Measurements from ENCODE around the gene DENND1A. TPM values are rescaled to one million over a fixed set of nuclear protein-coding genes. Genes with fewer than 3 reads are reported as not detected.

Gene DENND1A
- polyA plus RNA-seq, 1 experiment: 16.2 TPM

DNA sequence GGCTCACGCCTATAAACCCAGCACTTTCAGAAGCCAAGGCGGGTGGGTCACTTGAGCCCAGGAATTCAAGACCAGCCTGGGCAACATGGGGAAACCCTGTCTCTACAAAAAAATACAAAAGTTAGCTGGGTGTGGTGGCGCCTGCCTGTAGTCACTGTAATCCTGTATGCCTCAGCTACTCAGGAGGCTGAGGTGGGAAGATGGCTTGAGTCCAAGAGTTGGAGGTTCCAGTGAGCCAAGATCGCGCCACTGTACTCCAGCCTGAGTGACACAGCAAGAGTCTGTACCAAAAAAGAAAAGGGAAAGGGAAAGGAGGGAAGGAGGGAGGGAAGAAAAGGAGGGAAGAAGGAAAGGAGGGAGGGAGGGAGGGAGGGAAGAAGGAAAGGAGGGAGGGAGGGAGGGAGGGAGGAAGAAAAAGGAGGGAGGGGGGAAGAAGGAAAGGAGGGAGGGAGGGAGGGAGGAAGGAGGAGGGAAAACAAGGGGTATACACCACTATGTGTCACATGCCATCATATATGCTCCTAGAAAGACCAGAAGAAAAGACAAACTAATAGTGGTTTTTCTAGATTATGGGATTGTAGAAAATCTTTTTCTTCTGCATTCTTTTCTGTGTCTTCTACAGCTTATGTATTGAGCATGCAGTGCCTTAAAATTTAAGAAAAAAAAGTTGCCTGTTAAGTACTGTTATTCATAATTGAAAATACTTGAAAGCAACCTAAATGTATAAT, 240.1 kb downstream of the DENND1A start:
- ChIA-PET CTCF (no interaction called here), POLR2A (no interaction called here)
- no peak overlapping the region for H3K27ac ChIP-seq (ENCODE audit: low read depth, low read length)
- H3K9me3 ChIP-seq (ENCODE audit: control insufficient read depth, insufficient read depth, low read length): no peaks in the 10 kb centered on the region
- no peak for DNase-seq (ENCODE audit: low read depth, low spot score)
- TF ChIP-seq, protein P1, sequence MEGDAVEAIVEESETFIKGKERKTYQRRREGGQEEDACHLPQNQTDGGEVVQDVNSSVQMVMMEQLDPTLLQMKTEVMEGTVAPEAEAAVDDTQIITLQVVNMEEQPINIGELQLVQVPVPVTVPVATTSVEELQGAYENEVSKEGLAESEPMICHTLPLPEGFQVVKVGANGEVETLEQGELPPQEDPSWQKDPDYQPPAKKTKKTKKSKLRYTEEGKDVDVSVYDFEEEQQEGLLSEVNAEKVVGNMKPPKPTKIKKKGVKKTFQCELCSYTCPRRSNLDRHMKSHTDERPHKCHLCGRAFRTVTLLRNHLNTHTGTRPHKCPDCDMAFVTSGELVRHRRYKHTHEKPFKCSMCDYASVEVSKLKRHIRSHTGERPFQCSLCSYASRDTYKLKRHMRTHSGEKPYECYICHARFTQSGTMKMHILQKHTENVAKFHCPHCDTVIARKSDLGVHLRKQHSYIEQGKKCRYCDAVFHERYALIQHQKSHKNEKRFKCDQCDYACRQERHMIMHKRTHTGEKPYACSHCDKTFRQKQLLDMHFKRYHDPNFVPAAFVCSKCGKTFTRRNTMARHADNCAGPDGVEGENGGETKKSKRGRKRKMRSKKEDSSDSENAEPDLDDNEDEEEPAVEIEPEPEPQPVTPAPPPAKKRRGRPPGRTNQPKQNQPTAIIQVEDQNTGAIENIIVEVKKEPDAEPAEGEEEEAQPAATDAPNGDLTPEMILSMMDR (IDR thresholded peaks at IDR 0.05; ENCODE audit: low read depth, low read length): no peak
- no peaks in the 10 kb centered on the region for H3K27me3 ChIP-seq (ENCODE audit: control insufficient read depth, insufficient read depth, low read length)
- no peak overlapping the region for H3K4me3 ChIP-seq (ENCODE audit: low read depth, low read length)

DNA sequence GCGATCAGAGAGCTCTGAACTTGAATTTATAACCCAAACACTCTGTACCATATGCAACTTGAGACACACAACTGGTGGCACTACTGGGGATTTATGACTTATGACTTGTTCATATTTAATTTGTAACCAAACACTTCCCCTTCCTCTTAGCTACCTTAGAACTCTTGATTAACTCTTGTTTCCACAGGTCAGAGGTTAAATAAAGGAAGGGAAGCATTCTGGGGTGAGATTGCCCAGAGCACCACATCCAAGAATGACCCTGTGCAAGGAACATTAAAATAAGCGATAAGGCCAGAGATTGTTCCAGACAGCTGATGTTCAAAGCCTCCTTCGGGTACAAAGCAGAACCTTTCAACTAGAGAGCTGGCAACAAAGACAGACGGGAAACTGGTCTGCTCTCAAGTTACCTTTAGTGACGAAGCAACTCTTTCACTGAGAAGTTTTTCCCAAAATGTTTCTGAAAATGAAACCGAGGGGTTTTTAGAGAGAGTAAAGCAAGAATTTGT, 242.6 kb downstream of the DENND1A start:
- Histone ChIP-seq H3K9me3 (ENCODE audit: control insufficient read depth, insufficient read depth, low read length) (no peaks in the 10 kb centered on the region), H3K27ac (ENCODE audit: low read depth, low read length) (no peak overlapping the region), H3K27me3 (ENCODE audit: control insufficient read depth, insufficient read depth, low read length) (no peaks in the 10 kb centered on the region), H3K4me3 (ENCODE audit: low read depth, low read length) (no peak overlapping the region)
- ChIA-PET CTCF (interaction anchor here (1.0 to 1.6 kb wide), 2 partner anchors 8 to 353 kb away, joined by 3 read pairs; no protein-coding TSS in a partner anchor), POLR2A (no interaction called here)
- TF ChIP-seq, protein P1 (IDR thresholded peaks at IDR 0.05; ENCODE audit: low read depth, low read length): no peak
- no peak for DNase-seq (ENCODE audit: low read depth, low spot score)

DNA sequence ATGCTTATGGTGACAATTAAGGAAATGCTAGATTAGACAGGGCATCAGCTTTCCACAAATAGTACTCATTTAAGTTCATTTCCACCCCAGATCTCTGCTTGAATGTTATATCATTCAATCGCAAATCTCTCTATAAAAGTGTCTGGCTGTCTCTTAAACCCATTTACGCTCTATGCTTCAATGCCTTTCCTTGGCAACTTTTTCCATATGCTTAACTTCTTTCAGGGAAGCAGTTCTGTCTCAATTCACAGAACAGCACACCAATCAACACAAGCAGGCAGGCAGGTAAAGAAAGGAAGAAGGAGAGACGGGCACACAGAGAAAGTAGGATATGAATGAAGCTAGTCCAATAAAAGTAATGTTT, 243.1 kb downstream of the DENND1A start:
- H3K9me3 ChIP-seq (ENCODE audit: control insufficient read depth, insufficient read depth, low read length): no peaks in the 10 kb centered on the region
- H3K27ac ChIP-seq (ENCODE audit: low read depth, low read length): no peak overlapping the region
- H3K27me3 ChIP-seq (ENCODE audit: control insufficient read depth, insufficient read depth, low read length): no peaks in the 10 kb centered on the region
- no peak overlapping the region for H3K4me3 ChIP-seq (ENCODE audit: low read depth, low read length)
- CTCF ChIA-PET: interaction anchor here (1.0 kb wide), 1 partner anchor 354 kb away, joined by 3 read pairs; no protein-coding TSS in a partner anchor
- POLR2A ChIA-PET: no interaction called here
- TF ChIP-seq, protein P1 (IDR thresholded peaks at IDR 0.05; ENCODE audit: low read depth, low read length): no peak
- no peak for DNase-seq (ENCODE audit: low read depth, low spot score)

GRCh38 chr9:123686131-123686828, 243.6 kb downstream of the DENND1A start:
- ChIA-PET CTCF (interaction anchor here (1.0 kb wide), 1 partner anchor 354 kb away, joined by 3 read pairs; no protein-coding TSS in a partner anchor), POLR2A (no interaction called here)

More at GRCh38 chr9:123686131-123686828, 243.6 kb downstream of the DENND1A start:
- no peak for DNase-seq (ENCODE audit: low read depth, low spot score)
- TF ChIP-seq, protein P1 (IDR thresholded peaks at IDR 0.05; ENCODE audit: low read depth, low read length): no peak
- Histone ChIP-seq H3K4me3 (ENCODE audit: low read depth, low read length) (no peak overlapping the region), H3K27me3 (ENCODE audit: control insufficient read depth, insufficient read depth, low read length) (no peaks in the 10 kb centered on the region), H3K9me3 (ENCODE audit: control insufficient read depth, insufficient read depth, low read length) (no peaks in the 10 kb centered on the region), H3K27ac (ENCODE audit: low read depth, low read length) (no peak overlapping the region)
